ENCODE results near the gene TBC1D22B.

Gene TBC1D22B

GRCh38 chr6:37269105-37269504, 11.5 kb downstream of the TBC1D22B start:
- no peak overlapping the region for H3K27ac Mint-ChIP-seq
- no peak for DNase-seq
- no peaks in the 10 kb centered on the region for H3K9me3 Mint-ChIP-seq
- peaks cover 49% of the 10 kb centered on the region for H3K36me3 Mint-ChIP-seq (ENCODE audit: low read depth)
- no peaks in the 10 kb centered on the region for H3K27me3 Mint-ChIP-seq
- peaks cover 38% of the 10 kb centered on the region for H3K4me1 Mint-ChIP-seq (ENCODE audit: low read depth)
- no peak overlapping the region for H3K4me3 Mint-ChIP-seq

DNA sequence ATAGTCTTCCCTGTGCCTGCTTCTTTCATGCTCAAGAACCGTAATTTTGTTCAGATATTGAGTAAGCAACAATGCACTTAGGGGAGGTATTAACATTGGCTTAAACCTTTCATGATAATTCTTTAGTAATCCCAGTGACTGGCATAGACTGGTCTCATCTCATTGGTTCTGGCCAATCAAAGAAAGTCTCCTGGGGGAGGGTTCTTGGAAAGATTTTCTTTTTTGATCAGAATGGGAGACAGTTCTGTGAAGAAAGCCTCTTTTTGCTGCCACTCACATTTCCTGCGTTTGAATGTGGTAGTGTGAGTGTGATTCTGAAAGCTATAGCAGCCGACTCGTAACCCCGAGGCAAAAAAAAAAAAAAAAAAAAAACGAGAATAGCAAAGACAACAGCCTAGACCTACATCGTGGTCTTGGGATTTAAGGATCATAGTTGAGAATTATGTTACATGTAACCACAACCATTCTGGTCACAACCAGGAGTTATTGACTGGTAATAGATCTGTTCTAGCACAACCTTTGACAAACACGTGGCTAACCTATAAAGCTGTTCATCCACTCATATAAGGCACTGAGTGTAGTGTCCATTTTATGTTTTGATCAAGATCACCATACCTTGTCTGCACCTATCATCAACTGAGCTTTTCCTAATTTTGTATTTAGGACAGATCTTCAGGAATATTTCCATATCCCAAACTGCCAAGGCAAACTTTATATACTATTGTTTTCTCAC, 15.4 kb downstream of the TBC1D22B start:
- Mint-ChIP-seq H3K36me3 (ENCODE audit: low read depth) (peaks cover 63% of the 10 kb centered on the region), H3K9me3 (no peaks in the 10 kb centered on the region), H3K4me1 (ENCODE audit: low read depth) (peaks cover 45% of the 10 kb centered on the region), H3K27me3 (no peaks in the 10 kb centered on the region), H3K4me3 (peak overlapping the region; percentile 26), H3K27ac (peak overlapping the region; percentile 58)
- no peak for DNase-seq

- H3K36me3 Mint-ChIP-seq (ENCODE audit: low read depth), result peaks cover 61% of the 10 kb centered on the region
- H3K4me1 Mint-ChIP-seq (ENCODE audit: low read depth), result peaks cover 47% of the 10 kb centered on the region
- no peak overlapping the region for H3K4me3 Mint-ChIP-seq
- DNase-seq, result no peak
- no peaks in the 10 kb centered on the region for H3K27me3 Mint-ChIP-seq
- H3K9me3 Mint-ChIP-seq, result no peaks in the 10 kb centered on the region
- peak overlapping the region; percentile 58 for H3K27ac Mint-ChIP-seq
Measured at GRCh38 chr6:37273690-37274089, 16.1 kb downstream of the TBC1D22B start.

- no peaks in the 10 kb centered on the region for H3K27me3 Mint-ChIP-seq
- H3K4me3 Mint-ChIP-seq, result no peak overlapping the region
- peaks cover 67% of the 10 kb centered on the region for H3K36me3 Mint-ChIP-seq (ENCODE audit: low read depth)
- H3K27ac Mint-ChIP-seq, result no peak overlapping the region
- DNase-seq, result no peak
- peaks cover 50% of the 10 kb centered on the region for H3K4me1 Mint-ChIP-seq (ENCODE audit: low read depth)
- H3K9me3 Mint-ChIP-seq, result no peaks in the 10 kb centered on the region
Measured at GRCh38 chr6:37275350-37275749, 17.8 kb downstream of the TBC1D22B start.

DNA sequence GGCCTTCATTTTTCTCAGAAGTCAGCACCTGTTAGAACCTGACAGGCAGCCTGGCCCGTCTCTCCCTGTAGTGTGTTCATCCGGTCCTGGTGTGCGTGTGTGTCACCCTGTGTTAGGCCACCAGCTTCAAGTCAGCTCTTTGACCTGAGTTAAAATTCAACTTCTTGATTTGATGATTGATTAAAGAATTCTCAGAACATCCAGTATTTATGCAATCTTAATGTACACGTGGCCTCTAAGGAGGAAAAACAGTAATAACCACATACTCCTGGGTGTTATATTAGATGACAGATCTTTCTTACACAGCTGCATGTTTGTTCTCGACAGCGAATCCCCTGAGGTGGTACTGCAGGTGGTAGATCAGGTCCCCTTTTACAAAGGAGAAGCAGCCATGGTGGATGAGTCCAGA, 19.4 kb downstream of the TBC1D22B start:
- Mint-ChIP-seq H3K9me3 (no peaks in the 10 kb centered on the region), H3K27me3 (no peaks in the 10 kb centered on the region), H3K4me1 (ENCODE audit: low read depth) (peaks cover 47% of the 10 kb centered on the region), H3K27ac (no peak overlapping the region), H3K4me3 (no peak overlapping the region), H3K36me3 (ENCODE audit: low read depth) (peaks cover 71% of the 10 kb centered on the region)
- no peak for DNase-seq

GRCh38 chr6:37279366-37280134, 22.0 kb downstream of the TBC1D22B start:
- Mint-ChIP-seq H3K27ac (no peak overlapping the region), H3K4me1 (ENCODE audit: low read depth) (peaks cover 24% of the 10 kb centered on the region), H3K4me3 (no peak overlapping the region), H3K27me3 (no peaks in the 10 kb centered on the region), H3K36me3 (ENCODE audit: low read depth) (peaks cover 73% of the 10 kb centered on the region), H3K9me3 (no peaks in the 10 kb centered on the region)
- DNase-seq, result no peak

- Mint-ChIP-seq H3K27me3 (no peaks in the 10 kb centered on the region), H3K36me3 (ENCODE audit: low read depth) (peaks cover 74% of the 10 kb centered on the region), H3K4me3 (no peak overlapping the region), H3K4me1 (ENCODE audit: low read depth) (peaks cover 18% of the 10 kb centered on the region), H3K27ac (no peak overlapping the region), H3K9me3 (no peaks in the 10 kb centered on the region)
- DNase-seq, result no peak
Measured at GRCh38 chr6:37280162-37280887, 22.8 kb downstream of the TBC1D22B start.

GRCh38 chr6:37282371-37282770, 24.8 kb downstream of the TBC1D22B start:
- no peaks in the 10 kb centered on the region for H3K27me3 Mint-ChIP-seq
- H3K4me1 Mint-ChIP-seq (ENCODE audit: low read depth), result peaks cover 10% of the 10 kb centered on the region
- peaks cover 86% of the 10 kb centered on the region for H3K36me3 Mint-ChIP-seq (ENCODE audit: low read depth)
- no peak overlapping the region for H3K4me3 Mint-ChIP-seq
- H3K9me3 Mint-ChIP-seq, result no peaks in the 10 kb centered on the region
- DNase-seq, result no peak
- H3K27ac Mint-ChIP-seq, result no peak overlapping the region

GRCh38 chr6:37283268-37283667, 25.7 kb downstream of the TBC1D22B start:
- peaks cover 91% of the 10 kb centered on the region for H3K36me3 Mint-ChIP-seq (ENCODE audit: low read depth)
- H3K27me3 Mint-ChIP-seq, result no peaks in the 10 kb centered on the region
- no peak overlapping the region for H3K27ac Mint-ChIP-seq
- peaks cover 16% of the 10 kb centered on the region for H3K4me1 Mint-ChIP-seq (ENCODE audit: low read depth)
- DNase-seq, result no peak
- no peak overlapping the region for H3K4me3 Mint-ChIP-seq
- no peaks in the 10 kb centered on the region for H3K9me3 Mint-ChIP-seq

DNA sequence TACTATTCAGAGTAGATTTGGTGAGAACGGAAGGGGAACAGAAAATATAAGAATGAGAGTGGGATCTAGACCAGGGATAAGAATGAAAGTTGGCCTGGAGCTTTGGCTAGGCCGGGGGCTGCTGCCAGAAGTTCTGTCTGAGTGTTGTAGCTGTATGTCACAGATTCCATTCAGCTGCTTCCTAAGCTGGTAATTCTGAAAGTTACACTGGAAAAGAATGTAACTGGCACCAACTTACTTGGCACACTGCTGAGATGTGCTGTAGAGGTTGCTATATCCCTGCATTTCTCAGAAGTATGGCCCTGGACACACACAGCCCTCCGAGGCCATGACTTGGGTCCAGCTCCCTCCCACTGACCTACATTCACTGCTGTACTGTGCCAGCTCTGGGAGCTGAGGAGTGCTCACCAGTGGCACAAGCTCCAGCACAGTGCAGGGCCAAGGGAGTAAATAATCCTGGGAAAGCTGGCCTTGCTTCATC, 26.1 kb downstream of the TBC1D22B start:
- Mint-ChIP-seq H3K27me3 (no peaks in the 10 kb centered on the region), H3K9me3 (no peaks in the 10 kb centered on the region), H3K36me3 (ENCODE audit: low read depth) (peaks cover 91% of the 10 kb centered on the region), H3K4me3 (no peak overlapping the region), H3K4me1 (ENCODE audit: low read depth) (peaks cover 16% of the 10 kb centered on the region), H3K27ac (no peak overlapping the region)
- no peak for DNase-seq

- Mint-ChIP-seq H3K27me3 (no peaks in the 10 kb centered on the region), H3K4me1 (ENCODE audit: low read depth) (peaks cover 24% of the 10 kb centered on the region), H3K9me3 (no peaks in the 10 kb centered on the region), H3K4me3 (no peak overlapping the region), H3K27ac (no peak overlapping the region), H3K36me3 (ENCODE audit: low read depth) (peaks cover 90% of the 10 kb centered on the region)
- DNase-seq, result no peak
Measured at GRCh38 chr6:37284781-37285180, 27.2 kb downstream of the TBC1D22B start.

DNA sequence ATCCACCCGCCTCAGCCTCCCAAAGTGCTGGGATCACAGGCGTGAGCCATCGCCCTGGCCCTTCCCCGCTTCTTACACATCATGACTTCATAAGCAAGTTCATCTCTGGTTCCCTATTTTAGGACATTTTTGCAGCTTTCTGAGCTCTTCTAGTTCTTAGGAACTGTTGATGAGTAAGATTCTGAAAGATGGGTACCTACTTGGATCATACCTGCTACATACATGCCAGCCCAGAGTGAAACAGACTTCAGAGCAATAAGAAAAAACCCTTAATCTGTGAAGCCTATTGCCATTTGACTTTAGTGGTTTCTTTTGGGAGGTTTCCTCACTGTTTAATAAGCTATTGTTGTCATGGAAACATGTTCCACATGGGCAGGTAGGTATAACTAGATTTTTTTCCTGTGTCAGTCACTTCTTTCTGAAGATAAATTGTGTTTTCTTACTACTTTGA, 28.3 kb downstream of the TBC1D22B start:
- no peak for DNase-seq
- Mint-ChIP-seq H3K36me3 (ENCODE audit: low read depth) (peaks cover 87% of the 10 kb centered on the region), H3K4me1 (ENCODE audit: low read depth) (peaks cover 30% of the 10 kb centered on the region), H3K27ac (peak overlapping the region; percentile 73), H3K4me3 (no peak overlapping the region), H3K27me3 (no peaks in the 10 kb centered on the region), H3K9me3 (no peaks in the 10 kb centered on the region)

- Mint-ChIP-seq H3K4me3 (no peak overlapping the region), H3K27ac (no peak overlapping the region), H3K4me1 (ENCODE audit: low read depth) (peaks cover 30% of the 10 kb centered on the region), H3K27me3 (no peaks in the 10 kb centered on the region), H3K36me3 (ENCODE audit: low read depth) (peaks cover 87% of the 10 kb centered on the region), H3K9me3 (no peaks in the 10 kb centered on the region)
- no peak for DNase-seq
Measured at GRCh38 chr6:37287519-37288157, 30.1 kb downstream of the TBC1D22B start.

DNA sequence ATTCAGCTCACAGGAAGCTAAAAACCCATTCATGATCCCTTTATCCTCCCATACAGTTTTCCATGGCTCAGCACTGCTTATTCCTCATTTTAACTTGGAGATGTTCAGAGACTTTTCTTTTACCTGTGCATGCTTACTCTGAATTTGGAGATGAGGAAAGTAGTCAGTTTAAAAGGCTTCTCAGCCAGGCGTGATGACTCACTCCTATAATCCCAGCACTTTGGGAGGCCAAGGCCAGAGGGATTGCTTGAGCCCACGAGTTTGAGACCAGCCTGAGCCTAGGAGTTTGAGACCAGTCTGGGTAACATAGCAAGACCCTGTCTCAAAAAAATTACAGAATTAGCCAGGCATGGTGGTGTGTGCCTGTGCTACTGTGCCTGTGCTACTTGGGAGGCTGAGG, 30.7 kb downstream of the TBC1D22B start:
- Mint-ChIP-seq H3K27me3 (no peaks in the 10 kb centered on the region), H3K36me3 (ENCODE audit: low read depth) (peaks cover 84% of the 10 kb centered on the region)

More for the DNA sequence above, 30.7 kb downstream of the TBC1D22B start:
- H3K4me3 Mint-ChIP-seq, result no peak overlapping the region
- no peak for DNase-seq
- H3K27ac Mint-ChIP-seq, result no peak overlapping the region
- no peaks in the 10 kb centered on the region for H3K9me3 Mint-ChIP-seq
- peaks cover 30% of the 10 kb centered on the region for H3K4me1 Mint-ChIP-seq (ENCODE audit: low read depth)

Data from activated T-cell treated with anti-CD3 and anti-CD28 coated beads, Interleukin-2, amount 50 U/mL, for 24 hours (primary cell).